Neural cell (in vitro differentiated cells): ENCODE results near the gene ZNF385D.

ENCODE experiments used
- POLR2AphosphoS5 ChIP-seq: IDR thresholded peaks from 2 replicates; pipeline ENCODE4 v1.6.1; 2012
- TF ChIP-seq, protein P1 (sequence below): fragments of 450-650 bp; IDR thresholded peaks from 2 replicates; pipeline ENCODE4 v1.5.1; 2014; ENCODE audit warnings: antibody characterized with exemption, mild to moderate bottlenecking, moderate library complexity; ENCODE audit not compliant: poor library complexity, severe bottlenecking

DNA sequence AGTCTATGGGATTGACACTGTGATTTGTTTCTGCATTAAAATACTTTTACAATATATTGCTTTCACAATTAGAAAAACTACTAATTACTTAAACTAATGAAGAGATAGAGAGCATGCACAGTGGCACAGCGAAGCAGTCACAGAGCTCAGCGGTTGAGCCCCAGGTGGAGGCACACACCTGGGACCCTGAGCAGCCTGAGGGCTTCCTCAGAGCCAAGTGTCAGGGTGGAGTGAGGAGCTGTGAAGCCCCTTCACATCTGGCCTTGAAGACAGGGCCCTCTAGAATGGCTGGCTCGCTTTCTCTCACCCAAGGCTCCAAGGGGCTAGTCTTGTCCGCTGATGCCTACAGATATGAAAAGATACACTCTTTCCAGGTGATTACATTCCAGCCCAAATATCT is 287.7 kb downstream of the ZNF385D start:
- TF ChIP-seq, protein P1, sequence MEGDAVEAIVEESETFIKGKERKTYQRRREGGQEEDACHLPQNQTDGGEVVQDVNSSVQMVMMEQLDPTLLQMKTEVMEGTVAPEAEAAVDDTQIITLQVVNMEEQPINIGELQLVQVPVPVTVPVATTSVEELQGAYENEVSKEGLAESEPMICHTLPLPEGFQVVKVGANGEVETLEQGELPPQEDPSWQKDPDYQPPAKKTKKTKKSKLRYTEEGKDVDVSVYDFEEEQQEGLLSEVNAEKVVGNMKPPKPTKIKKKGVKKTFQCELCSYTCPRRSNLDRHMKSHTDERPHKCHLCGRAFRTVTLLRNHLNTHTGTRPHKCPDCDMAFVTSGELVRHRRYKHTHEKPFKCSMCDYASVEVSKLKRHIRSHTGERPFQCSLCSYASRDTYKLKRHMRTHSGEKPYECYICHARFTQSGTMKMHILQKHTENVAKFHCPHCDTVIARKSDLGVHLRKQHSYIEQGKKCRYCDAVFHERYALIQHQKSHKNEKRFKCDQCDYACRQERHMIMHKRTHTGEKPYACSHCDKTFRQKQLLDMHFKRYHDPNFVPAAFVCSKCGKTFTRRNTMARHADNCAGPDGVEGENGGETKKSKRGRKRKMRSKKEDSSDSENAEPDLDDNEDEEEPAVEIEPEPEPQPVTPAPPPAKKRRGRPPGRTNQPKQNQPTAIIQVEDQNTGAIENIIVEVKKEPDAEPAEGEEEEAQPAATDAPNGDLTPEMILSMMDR, result no peak
- TF ChIP-seq POLR2AphosphoS5, result no peak
